Activated T-helper 1 cell treated with anti-CD3 and anti-CD28 coated beads, Interleukin-12 subunit alpha, Interleukin-12 subunit beta, Interleukin-2, Interleukin-4 antibody, amounts not matched to agents 30 ng/mL and 10 ng/mL and 1 ng/mL, durations not matched to agents 14 hours and 24 hours and 36 hours (primary cell): ENCODE data around the gene WRAP73. TPM values are rescaled to one million over a fixed set of nuclear protein-coding genes. Genes with fewer than 3 reads are reported as not detected.

ENCODE experiments used
- DNase-seq: peaks from one replicate; pipeline ENCODE4 v3.0.0; 2021; ENCODE audit warnings: low spot score
- H3K27ac Mint-ChIP-seq: one replicate; pipeline ENCODE4 v1.8.0; 2021; ENCODE audit warnings: mild to moderate bottlenecking, mixed read lengths
- H3K27me3 Mint-ChIP-seq: one replicate; pipeline ENCODE4 v1.8.0; 2022; ENCODE audit warnings: mild to moderate bottlenecking, moderate library complexity, mixed read lengths; ENCODE audit not compliant: insufficient read depth
- H3K36me3 Mint-ChIP-seq: one replicate; pipeline ENCODE4 v1.8.0; 2021; ENCODE audit warnings: low read depth, mixed read lengths
- H3K4me1 Mint-ChIP-seq: one replicate; pipeline ENCODE4 v1.8.0; 2021; ENCODE audit warnings: low read depth, mixed read lengths
- H3K4me3 Mint-ChIP-seq: one replicate; pipeline ENCODE4 v1.8.0; 2021; ENCODE audit warnings: mild to moderate bottlenecking, moderate library complexity, mixed read lengths
- H3K9me3 Mint-ChIP-seq: one replicate; pipeline ENCODE4 v1.8.0; 2021; ENCODE audit warnings: mixed read lengths
- intact Hi-C: fragments of 100-400 bp; cut with micrococcal nuclease; formaldehyde crosslinking; loops from one replicate; pipeline ENCODE4 v1.15.1; 2024
- total RNA-seq: library from RNA; stranded (reverse); gene quantifications from 2 replicates; pipeline ENCODE4 v1.2.3, GENCODE V29; 2022

WRAP73 gene
- total RNA-seq, 1 donor from 2014 or later = 45.5 TPM

DNA sequence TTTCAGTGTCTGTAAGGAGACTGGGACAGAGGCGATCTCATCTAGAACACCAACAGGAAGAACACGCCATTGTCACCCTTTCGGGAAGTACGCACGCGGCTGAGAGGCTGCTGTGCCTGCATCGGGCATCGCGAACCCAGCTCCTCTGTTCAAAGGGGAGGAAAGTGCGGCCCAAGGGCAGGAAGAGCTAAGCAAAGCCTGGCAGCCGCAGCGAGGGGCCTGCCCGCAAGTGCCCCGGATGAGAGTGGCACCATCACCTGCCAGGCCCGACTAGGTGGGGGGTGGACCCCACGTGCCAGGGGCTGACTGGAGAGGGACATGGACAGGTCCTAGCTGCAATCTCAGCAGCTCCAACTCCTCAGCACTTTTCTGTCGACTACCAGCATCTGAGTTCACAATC, 17.6 kb downstream of the WRAP73 start:
- no peak overlapping the region for H3K4me3 Mint-ChIP-seq
- no peaks in the 10 kb centered on the region for H3K9me3 Mint-ChIP-seq
- no peaks in the 10 kb centered on the region for H3K4me1 Mint-ChIP-seq
- intact Hi-C loops = no loop called here
- no peak overlapping the region for H3K27ac Mint-ChIP-seq
- H3K36me3 Mint-ChIP-seq = peaks cover 16% of the 10 kb centered on the region
- no peaks in the 10 kb centered on the region for H3K27me3 Mint-ChIP-seq
- no peak for DNase-seq

DNA sequence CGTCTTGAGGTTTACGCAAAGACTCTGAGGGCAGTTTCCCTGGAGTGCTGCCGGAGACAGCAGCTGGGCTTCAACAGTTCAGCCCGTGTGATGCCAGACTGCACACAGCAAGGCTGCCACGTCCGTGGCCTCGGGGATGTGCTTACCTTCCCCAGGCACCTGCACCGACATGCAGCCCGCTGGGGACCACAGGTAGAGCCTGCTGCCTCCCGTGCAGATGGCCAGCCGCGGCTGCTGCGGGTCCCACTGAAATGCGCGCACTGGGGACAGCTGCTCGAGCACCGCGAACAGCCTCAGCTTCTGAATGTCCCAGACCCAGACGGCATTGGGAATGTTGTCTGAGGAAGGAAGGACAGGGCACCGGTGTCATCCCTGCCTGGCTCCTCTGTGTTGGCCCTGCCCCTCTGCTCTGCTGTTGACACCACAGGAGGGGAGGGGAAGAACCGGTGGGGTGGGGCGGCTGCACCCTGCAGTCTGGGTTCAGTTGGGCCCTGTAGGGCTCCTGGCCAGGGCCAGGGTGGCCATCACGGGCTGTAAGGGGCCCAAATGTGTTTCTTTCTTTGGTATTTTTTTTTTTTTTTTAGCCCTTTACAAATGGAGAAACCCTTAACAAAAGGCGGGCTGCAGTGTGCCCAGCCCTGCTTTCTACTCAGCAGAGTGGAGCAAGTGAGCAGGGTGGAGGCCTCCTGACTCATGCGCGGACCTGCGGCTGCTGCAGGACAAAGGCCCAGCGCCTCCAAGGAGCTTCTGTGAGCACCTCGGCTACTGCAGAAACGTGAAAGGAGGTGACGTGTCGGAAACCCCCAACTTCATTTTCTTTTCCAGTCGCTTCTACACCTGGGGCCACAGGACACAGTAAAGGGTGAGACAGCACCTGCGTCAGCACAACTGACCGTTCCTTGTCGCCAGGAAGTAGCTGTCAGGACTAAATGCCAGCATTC, 18.3 kb downstream of the WRAP73 start:
- no peaks in the 10 kb centered on the region for H3K9me3 Mint-ChIP-seq
- H3K4me3 Mint-ChIP-seq = no peak overlapping the region
- DNase-seq = no peak
- intact Hi-C loops = no loop called here
- H3K27ac Mint-ChIP-seq = no peak overlapping the region
- no peaks in the 10 kb centered on the region for H3K27me3 Mint-ChIP-seq
- H3K36me3 Mint-ChIP-seq = peaks cover 13% of the 10 kb centered on the region
- no peaks in the 10 kb centered on the region for H3K4me1 Mint-ChIP-seq

DNA sequence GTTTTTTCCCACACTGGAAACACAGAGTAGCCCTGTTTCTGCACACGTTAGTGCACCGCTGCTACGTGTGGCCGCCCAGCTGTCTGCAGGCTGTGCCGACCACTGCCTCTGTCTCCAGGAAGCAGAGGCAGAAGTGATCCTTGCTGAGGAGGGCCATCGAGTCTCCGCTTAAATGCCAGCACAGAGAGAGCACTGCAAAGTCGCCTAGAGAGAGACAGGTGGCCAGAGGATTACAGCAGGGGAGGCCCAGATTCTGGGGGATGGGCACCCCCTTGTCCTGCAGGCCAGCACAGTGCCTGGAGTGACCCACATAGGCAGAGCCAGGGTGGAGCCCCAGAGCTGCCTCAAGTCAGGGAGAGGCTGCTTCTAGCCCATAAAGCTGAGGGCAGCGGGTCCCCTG, 19.0 kb downstream of the WRAP73 start:
- intact Hi-C loops = no loop called here
- no peak overlapping the region for H3K4me3 Mint-ChIP-seq
- H3K27me3 Mint-ChIP-seq = no peaks in the 10 kb centered on the region
- H3K27ac Mint-ChIP-seq = no peak overlapping the region
- no peaks in the 10 kb centered on the region for H3K9me3 Mint-ChIP-seq
- peaks cover 13% of the 10 kb centered on the region for H3K36me3 Mint-ChIP-seq
- no peak for DNase-seq
- peaks cover 5% of the 10 kb centered on the region for H3K4me1 Mint-ChIP-seq

DNA sequence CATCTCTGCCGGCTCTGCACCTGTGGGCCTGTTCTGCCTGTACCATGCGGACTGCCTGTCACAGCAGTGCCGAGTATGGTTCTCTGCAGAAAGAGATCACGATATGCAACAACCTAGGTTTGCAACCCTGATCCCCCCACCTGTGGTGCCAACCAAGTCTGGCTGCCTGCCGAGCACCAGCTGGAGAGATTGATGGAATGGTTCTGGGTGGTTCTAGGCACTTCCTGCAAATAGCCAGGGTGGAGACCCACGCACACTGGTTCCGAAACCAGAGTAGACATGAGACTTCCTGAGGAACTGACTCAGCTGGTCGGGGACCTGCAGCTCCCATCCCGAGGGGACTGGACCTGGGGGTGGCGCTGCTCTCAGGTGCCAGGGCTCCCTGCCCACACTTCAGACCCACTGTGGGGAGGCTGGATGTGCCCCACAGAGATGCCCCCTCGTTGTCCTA, 19.7 kb downstream of the WRAP73 start:
- no peak for DNase-seq
- Mint-ChIP-seq H3K27me3 (no peaks in the 10 kb centered on the region), H3K9me3 (no peaks in the 10 kb centered on the region), H3K4me1 (peaks cover 9% of the 10 kb centered on the region), H3K4me3 (no peak overlapping the region), H3K27ac (no peak overlapping the region), H3K36me3 (peaks cover 12% of the 10 kb centered on the region)
- intact Hi-C loops = no loop called here

DNA sequence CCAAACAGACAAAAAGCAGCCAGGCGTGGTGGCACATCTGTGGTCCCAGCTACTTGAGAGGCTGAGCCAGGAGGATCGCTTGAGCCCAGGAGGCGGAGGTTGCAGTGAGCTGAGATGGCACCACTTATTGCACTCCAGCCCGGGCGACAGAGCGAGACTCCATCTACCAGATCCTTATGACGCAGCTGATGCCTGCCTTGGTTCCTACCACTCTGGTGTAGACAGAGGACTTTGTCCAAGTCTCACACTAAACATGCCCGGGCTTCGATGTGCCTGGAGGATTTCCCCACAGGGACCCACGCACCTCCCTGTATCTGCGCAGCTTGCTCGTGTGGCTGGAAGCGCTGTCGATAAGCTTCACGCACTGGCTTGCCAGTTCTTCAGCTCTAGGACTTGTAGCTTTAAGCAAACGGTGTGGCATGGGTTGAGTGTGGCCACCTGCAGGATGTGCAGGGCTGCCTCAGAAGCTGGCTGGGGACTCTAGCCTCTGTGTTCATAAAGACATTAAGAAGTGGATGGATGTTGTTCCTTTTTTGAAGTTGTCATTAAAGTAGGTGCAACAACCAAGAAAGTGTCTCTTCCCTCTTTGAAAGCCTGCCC, 20.2 kb downstream of the WRAP73 start:
- Mint-ChIP-seq H3K27me3 (no peaks in the 10 kb centered on the region), H3K9me3 (no peaks in the 10 kb centered on the region), H3K36me3 (peaks cover 10% of the 10 kb centered on the region), H3K27ac (no peak overlapping the region), H3K4me1 (peaks cover 9% of the 10 kb centered on the region), H3K4me3 (no peak overlapping the region)
- no peak for DNase-seq
- intact Hi-C loops = loop anchor here (10.0 kb wide), 4 partner anchors 115 to 1215 kb away; partner anchors contain the start of genes PEX10, PRXL2B and SMIM1

DNA sequence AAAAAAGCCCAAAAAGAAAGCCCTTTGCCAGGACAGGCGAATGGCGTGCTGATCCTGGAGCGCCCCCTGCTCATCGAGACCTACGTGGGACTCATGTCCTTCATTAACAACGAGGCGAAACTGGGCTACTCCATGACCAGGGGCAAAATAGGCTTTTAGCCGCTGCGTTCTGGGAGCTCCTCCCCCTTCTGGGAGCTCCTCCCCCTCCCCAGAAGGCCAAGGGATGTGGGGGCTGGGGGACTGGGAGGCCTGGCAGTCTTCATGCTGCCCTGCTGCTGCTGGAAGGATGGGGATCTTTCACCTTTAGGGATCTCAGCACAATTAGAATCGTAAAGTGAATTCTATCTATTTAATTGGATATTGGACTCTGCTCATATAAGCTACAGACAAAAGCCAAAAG, 21.5 kb downstream of the WRAP73 start:
- no peak overlapping the region for H3K4me3 Mint-ChIP-seq
- H3K27me3 Mint-ChIP-seq = peaks cover 5% of the 10 kb centered on the region
- peaks cover 8% of the 10 kb centered on the region for H3K36me3 Mint-ChIP-seq
- no peaks in the 10 kb centered on the region for H3K9me3 Mint-ChIP-seq
- intact Hi-C loops = loop anchor here (10.0 kb wide), 4 partner anchors 116 to 1214 kb away; partner anchors contain the start of genes PEX10, PRXL2B and SMIM1
- H3K4me1 Mint-ChIP-seq = peaks cover 17% of the 10 kb centered on the region
- DNase-seq = no peak
- H3K27ac Mint-ChIP-seq = no peak overlapping the region

DNA sequence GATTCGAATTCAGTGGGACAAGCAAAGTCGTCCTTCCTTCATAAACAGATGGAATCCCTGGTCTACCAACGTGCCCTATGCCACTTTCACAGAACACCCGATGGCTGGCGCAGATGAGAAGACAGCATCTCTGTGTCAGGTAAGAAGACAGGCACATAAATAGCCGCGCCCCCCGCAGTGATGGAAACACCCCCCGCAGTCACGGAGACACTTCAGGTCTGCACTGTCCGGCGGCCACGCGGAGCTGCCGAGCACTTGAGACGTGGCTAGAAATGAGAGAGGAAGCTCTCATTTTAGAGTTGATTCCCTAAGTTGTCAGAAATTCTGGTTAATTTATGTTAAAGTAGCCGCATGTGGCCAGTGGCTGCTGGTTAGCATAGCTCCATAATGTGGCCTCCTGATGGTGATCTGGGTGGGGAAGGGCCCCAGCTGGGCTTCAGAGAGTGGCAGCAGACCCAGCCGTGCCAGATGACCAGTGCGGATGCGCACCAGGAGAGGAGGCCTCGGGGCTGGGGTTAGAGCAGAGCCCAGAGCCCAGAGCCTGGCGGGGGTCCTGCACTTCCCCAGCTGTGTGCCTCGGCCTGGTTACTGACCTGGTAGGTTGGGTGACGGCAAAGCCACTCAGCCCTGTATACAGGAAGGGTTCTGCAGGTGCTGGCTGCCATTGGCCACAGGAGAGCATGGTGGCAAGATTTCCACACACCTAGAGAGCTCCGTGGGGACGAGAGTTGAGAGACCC, 22.2 kb downstream of the WRAP73 start:
- Mint-ChIP-seq H3K27ac (no peak overlapping the region), H3K27me3 (peaks cover 8% of the 10 kb centered on the region), H3K9me3 (no peaks in the 10 kb centered on the region), H3K36me3 (peaks cover 6% of the 10 kb centered on the region), H3K4me3 (no peak overlapping the region), H3K4me1 (peaks cover 21% of the 10 kb centered on the region)
- intact Hi-C loops = loop anchor here (10.0 kb wide), 4 partner anchors 117 to 1213 kb away; partner anchors contain the start of genes PEX10, PRXL2B and SMIM1
- DNase-seq = no peak

DNA sequence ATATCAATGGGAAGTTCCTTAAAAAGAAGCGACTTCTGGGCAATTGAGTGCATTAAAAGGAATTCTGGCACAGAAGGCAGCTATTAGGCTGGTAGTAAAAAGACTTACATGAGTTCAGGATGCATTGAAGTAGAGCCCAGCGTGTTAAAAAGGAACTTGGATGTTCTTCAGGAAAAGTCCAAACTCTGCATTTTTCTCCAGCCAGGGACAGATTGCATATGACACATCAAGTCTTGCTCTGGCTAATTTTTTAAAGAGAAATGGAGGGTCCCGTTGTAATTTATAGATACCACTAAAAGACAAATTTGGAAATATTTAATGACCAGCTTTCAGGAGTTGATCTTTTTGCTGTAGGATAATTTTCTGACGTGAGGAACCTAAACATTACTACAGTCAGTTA, 23.9 kb downstream of the WRAP73 start:
- Mint-ChIP-seq H3K27ac (peak overlapping the region; percentile 61), H3K27me3 (peaks cover 8% of the 10 kb centered on the region), H3K9me3 (no peaks in the 10 kb centered on the region), H3K4me1 (peaks cover 27% of the 10 kb centered on the region), H3K4me3 (peak overlapping the region; percentile 78), H3K36me3 (peaks cover 6% of the 10 kb centered on the region)
- no peak for DNase-seq
- intact Hi-C loops = loop anchor here (10.0 kb wide), 4 partner anchors 119 to 1211 kb away; partner anchors contain the start of genes PEX10, PRXL2B and SMIM1

DNA sequence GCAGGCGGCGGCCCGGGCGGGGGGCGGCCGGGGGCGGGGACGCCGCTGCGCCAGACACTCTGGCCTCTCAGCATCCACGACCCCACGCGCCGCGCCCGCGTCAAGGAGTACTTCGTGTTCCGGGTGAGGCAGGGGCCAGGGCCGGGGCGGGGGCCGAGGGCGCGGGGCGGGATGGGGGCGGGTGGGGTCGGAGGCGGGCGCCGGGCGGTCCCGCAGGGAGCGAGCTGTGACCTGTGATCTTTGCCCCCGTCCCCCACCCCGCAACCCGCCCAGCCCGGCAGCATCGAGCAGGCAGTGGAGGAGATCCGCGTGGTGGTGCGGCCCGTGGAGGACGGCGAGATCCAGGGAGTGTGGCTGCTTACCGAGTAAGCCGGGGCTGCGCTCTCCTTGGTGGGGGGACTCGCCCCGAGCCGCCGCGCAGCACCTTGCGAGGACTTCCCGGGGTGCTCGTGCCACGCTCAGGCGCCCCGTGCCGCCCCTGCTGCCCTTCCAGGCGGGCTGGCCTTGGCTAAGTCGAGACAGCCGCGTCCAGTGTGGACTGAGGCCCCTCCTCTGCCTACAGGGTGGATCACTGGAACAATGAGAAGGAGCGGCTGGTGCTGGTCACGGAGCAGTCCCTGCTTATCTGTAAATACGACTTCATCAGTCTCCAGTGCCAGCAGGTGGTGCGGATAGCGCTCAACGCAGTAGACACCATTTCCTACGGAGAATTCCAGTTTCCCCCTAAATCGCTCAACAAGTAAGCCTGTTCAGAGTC, 24.6 kb downstream of the WRAP73 start:
- Mint-ChIP-seq H3K4me1 (peaks cover 27% of the 10 kb centered on the region), H3K9me3 (no peaks in the 10 kb centered on the region), H3K36me3 (peaks cover 6% of the 10 kb centered on the region), H3K4me3 (peak overlapping the region; percentile 94), H3K27me3 (peaks cover 8% of the 10 kb centered on the region), H3K27ac (peak overlapping the region; percentile 6)
- DNase-seq = no peak
- intact Hi-C loops = loop anchor here (10.0 kb wide), 4 partner anchors 119 to 1211 kb away; partner anchors contain the start of genes PEX10, PRXL2B and SMIM1

DNA sequence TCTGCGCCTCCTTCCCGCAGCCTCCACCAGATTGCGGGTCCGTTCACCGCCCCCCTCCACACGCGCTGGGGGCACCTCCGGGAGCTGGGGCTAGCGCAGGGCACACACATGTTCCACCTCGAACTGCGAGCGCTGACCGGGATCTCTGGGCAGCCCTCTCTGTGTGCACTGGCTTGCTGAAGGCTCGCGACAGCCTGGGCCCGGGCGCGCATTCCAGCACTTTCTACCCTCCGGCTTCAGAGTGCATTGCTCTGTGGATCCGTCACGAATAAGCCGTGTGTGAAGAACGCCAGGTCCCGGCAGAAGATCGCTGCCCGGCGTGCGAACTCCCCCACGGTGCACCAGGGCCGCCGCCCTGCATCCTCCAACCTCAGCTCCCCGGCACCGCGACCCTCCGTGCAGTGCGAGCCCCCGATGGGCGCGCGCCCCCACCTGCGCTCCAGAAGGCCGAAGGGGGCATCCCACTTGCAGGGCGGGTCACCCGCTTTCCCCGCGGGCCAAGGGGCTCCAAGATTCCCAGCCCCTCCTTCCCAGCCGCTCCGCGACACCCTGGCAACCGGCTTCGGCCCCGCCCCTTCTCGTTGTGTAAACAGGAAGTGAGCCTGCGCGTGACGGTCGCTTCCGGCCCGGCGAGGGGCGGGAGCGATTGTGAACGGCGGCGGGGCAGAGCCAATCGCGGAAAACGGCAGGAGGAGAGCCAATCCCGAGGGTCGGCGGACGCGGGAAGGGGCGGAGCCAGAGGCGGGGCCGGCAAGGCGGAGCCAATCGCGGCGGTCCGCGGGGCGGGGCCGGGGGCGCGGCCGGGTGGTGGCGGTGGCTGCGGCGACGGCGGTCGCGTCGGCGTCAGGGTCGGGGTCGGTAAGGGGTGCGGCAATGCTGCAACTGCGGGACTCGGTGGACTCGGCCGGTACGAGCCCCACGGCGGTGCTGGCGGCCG, 25.4 kb downstream of the WRAP73 start, which contains the start of gene TPRG1L:
Gene TPRG1L, plus strand, starts transcription at position 816 of the 937 bp plus-strand sequence. Its CDS starts 58 bp downstream, at position 874.
- Mint-ChIP-seq H3K9me3 (no peaks in the 10 kb centered on the region), H3K36me3 (peaks cover 6% of the 10 kb centered on the region), H3K4me1 (peaks cover 27% of the 10 kb centered on the region), H3K4me3 (peak within 1 kb of the TSS; percentile 94), H3K27ac (peak within 1 kb of the TSS; percentile 93), H3K27me3 (peaks cover 8% of the 10 kb centered on the region)
- intact Hi-C loops = loop anchor here (1.0 to 10.0 kb wide), 7 partner anchors 26 to 1210 kb away; partner anchors contain the start of genes LRRC47, PEX10, PRXL2B and SMIM1
- peak; percentile 98 for DNase-seq
